Myometrial cell (primary cell): Measurements from ENCODE around the gene HAUS2. TPM values are rescaled to one million over a fixed set of nuclear protein-coding genes. Genes with fewer than 3 reads are reported as not detected.

ENCODE experiments used
- total RNA-seq: library from RNA; depleted of rRNA; stranded (reverse); fragments of >200 nt; gene quantifications from 2 replicates; pipeline ENCODE4 v1.2.3, GENCODE V29; 2015

The HAUS2 gene
- total RNA-seq = 38.3 and 119 TPM in 2 replicates

GRCh38 chr15:42548249-42549031 is at the start of gene HAUS2, which contains the start of gene LRRC57:
Gene HAUS2 (plus strand): TSS chr15:42548838. CDS start chr15:42548873, 35 bp downstream.
Gene LRRC57 (minus strand): TSS chr15:42548793. CDS start chr15:42548434, 359 bp downstream.

DNA sequence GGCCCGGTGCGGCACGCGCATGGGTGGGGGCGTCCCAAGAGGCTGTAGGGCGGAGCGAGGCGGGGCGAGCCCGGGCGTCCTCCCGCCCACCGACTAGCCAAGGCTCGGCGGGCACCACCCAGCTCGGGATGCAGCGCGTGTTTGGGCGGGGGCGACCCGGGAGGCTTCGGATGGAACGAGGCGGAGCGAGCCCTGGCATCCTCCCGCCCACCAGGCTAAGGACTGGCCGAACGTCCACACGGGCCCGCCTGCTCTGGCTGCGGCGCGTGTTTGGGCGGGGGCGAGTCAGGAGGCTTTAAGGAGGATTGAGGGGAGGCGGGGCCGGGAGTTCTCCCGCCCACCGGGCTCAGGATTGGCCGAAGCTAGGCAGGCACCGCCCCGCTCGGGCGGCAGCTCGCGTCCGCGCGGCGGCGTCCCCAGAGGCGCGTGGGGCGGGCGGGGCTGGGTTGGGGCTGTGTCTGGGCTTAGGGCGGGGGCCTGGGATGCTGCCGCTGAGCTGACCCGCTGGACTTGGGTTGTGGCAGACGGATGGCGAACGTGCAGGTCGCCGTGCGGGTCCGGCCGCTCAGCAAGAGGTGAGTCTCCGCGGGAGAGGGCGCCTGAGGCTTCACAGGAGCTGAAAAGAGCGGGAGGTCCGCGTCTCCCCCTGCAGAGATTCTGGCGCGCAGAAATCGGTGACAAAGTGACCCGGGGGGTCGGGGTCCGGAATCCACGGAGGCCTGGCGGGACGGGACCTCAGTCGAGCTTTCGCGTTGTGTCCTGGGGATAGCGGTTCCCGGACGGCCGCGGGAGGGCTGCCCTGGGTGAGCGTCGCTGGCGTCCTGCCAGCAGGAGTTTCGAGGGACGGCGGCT is 26.8 kb downstream of the HAUS2 start, which contains the start of gene STARD9:
STARD9 (plus strand) TSS at position 419 of the 852 bp plus-strand sequence; CDS start at position 529, 110 bp downstream.

Other genes starting within 250 kb of the HAUS2 start
- 0.35 and 2.9 TPM in 2 replicates for gene CAPN3, start 189.3 kb upstream of the HAUS2 start, total RNA-seq
- 28.0 and 35.8 TPM in 2 replicates for gene ZNF106, start 57.7 kb upstream of the HAUS2 start, total RNA-seq
- 58.0 and 68.3 TPM in 2 replicates for gene SNAP23, start 53.2 kb upstream of the HAUS2 start, total RNA-seq
- gene LRRC57, start within 50 bp of the HAUS2 start, total RNA-seq = 11.2 and 11.3 TPM in 2 replicates
- 1.2 and 1.9 TPM in 2 replicates for gene STARD9, start 26.8 kb downstream of the HAUS2 start, total RNA-seq
- gene CDAN1, start 188.3 kb downstream of the HAUS2 start, total RNA-seq = 6.7 and 8.9 TPM in 2 replicates